PC-3 (cell line): ENCODE data around the gene NSRP1.

Experiments used
- EZH2 ChIP-seq: fragments of 300-600 bp; sonication (generic); IDR thresholded peaks from one replicate; pipeline ENCODE4 v1.6.1; 2017; ENCODE audit warnings: antibody characterized with exemption, mild to moderate bottlenecking, low read length; ENCODE audit not compliant: unreplicated experiment
- EZH2phosphoT487 ChIP-seq: fragments of 300-600 bp; sonication (generic); IDR thresholded peaks from 2 replicates; pipeline ENCODE4 v1.6.1; 2018; ENCODE audit warnings: mild to moderate bottlenecking, antibody characterized with exemption, low read length, borderline replicate concordance
- TF ChIP-seq, protein P1 (sequence below): fragments of 300-600 bp; sonication (generic); conservative IDR thresholded peaks from 2 replicates; pipeline ENCODE4 v1.5.1; 2017; ENCODE audit warnings: antibody characterized with exemption, low read depth, mild to moderate bottlenecking, low read length

DNA sequence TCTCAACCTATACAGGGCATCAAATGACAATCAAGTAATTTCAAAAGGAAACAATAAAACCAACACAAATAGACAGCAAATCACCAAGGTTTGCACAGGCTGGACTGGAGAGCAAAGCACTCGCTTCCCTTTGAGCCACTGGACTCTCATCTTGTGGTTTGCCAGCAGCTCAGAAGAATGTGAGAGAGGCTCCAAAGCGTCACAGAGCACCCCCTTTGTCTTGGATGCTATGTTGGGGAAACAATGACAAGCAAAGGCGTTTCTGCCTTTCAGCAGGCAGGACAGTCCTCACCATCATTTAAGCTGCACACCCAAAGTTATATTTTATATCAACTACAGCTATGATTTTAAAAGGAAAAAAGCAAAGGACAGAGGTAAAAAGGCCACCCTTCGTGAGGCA is 105.6 kb downstream of the NSRP1 start:
- TF ChIP-seq EZH2 (no peak), EZH2phosphoT487 (no peak)
- TF ChIP-seq, protein P1, sequence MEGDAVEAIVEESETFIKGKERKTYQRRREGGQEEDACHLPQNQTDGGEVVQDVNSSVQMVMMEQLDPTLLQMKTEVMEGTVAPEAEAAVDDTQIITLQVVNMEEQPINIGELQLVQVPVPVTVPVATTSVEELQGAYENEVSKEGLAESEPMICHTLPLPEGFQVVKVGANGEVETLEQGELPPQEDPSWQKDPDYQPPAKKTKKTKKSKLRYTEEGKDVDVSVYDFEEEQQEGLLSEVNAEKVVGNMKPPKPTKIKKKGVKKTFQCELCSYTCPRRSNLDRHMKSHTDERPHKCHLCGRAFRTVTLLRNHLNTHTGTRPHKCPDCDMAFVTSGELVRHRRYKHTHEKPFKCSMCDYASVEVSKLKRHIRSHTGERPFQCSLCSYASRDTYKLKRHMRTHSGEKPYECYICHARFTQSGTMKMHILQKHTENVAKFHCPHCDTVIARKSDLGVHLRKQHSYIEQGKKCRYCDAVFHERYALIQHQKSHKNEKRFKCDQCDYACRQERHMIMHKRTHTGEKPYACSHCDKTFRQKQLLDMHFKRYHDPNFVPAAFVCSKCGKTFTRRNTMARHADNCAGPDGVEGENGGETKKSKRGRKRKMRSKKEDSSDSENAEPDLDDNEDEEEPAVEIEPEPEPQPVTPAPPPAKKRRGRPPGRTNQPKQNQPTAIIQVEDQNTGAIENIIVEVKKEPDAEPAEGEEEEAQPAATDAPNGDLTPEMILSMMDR = no peak
